ENCODE data around the gene HDAC7.

Gene HDAC7

GRCh38 chr12:47791351-47791746, 28.4 kb downstream of the HDAC7 start:
- no peak for DNase-seq

- DNase-seq, result no peak
These were observed 28.9 kb downstream of the HDAC7 start for GRCh38 chr12:47790676-47791350.

GRCh38 chr12:47789712-47790489, 29.8 kb downstream of the HDAC7 start:
- DNase-seq, result no peak

- no peak for DNase-seq
These were observed 30.6 kb downstream of the HDAC7 start for GRCh38 chr12:47789141-47789540.

- DNase-seq, result no peak
These were observed 31.9 kb downstream of the HDAC7 start for GRCh38 chr12:47787596-47788319.

- no peak for DNase-seq
These were observed 32.9 kb downstream of the HDAC7 start for GRCh38 chr12:47786662-47787280.

- DNase-seq, result no peak
These were observed 33.6 kb downstream of the HDAC7 start for GRCh38 chr12:47785887-47786661.

GRCh38 chr12:47785036-47785886, 34.4 kb downstream of the HDAC7 start:
- DNase-seq, result no peak

GRCh38 chr12:47783821-47784819, 35.6 kb downstream of the HDAC7 start:
- no peak for DNase-seq

GRCh38 chr12:47783024-47783755, 36.5 kb downstream of the HDAC7 start:
- no peak for DNase-seq

- no peak for DNase-seq
These were observed 37.3 kb downstream of the HDAC7 start for GRCh38 chr12:47782372-47782770.

- DNase-seq, result peak; percentile 89
These were observed 38.0 kb downstream of the HDAC7 start for GRCh38 chr12:47781479-47782371.

- DNase-seq, result no peak
These were observed 39.7 kb downstream of the HDAC7 start for GRCh38 chr12:47779943-47780504.

- DNase-seq, result peak; percentile 75
These were observed 40.3 kb downstream of the HDAC7 start for GRCh38 chr12:47779301-47779942.

GRCh38 chr12:47778881-47779280, 40.8 kb downstream of the HDAC7 start:
- DNase-seq, result no peak

GRCh38 chr12:47777741-47778558, 41.8 kb downstream of the HDAC7 start:
- no peak for DNase-seq

GRCh38 chr12:47777151-47777550, 42.6 kb downstream of the HDAC7 start:
- no peak for DNase-seq

All from DMS153 (cell line).